Fibroblast of lung (primary cell): Measurements from ENCODE around the gene MIER2.

Source experiments
- EZH2 ChIP-seq: IDR thresholded peaks from 2 replicates; pipeline ENCODE4 v1.5.1; 2012; ENCODE audit warnings: low read length, control low read depth, mild to moderate bottlenecking; ENCODE audit errors: missing control alignments
- TF ChIP-seq, protein P1 (sequence below), 2 donors: IDR thresholded peaks in 1 of 2; conservative IDR thresholded peaks in 1 of 2; 1 replicate in 1 of 2; 2 replicates in 1 of 2; pipeline ENCODE4 v1.5.1; 2011 to 2012; ENCODE audit warnings: low read length in 2 of 2, control low read depth in 1 of 2, inconsistent platforms in 1 of 2, low read depth in 1 of 2, mild to moderate bottlenecking in 1 of 2

DNA sequence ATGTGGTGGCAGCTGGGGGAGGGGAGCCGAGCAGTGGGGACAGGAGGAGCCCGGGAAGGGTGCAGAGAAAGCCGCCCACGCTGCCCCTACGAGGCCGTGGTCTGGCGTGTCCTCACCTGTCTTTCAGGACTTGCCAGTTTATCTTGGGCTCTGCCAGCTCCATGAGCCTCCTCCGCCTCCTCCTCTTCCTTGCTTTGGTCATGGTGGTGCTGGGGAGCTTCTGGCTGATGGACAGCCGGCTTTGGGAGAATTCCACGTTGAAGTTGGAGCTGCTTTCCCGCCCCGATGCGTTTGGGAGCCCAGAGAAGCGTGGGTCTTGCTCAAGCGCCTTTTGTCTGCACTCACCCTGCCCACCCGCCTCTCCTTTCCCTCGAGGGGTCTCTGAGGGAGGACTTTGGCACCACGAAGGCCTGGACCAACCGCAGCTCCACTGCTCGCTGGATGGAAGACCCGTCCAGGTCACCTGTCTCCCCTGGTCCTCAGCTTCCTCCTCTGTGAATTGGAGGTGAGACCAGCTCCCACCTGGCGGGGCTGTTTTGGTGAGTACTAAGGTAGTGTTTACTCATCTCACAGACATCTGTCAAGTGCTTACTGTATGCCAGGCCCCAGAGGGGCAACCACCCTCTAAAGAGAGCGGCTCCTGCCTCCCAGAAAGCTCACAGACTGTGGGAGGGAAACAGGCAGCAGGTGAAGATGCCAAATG, 29.7 kb upstream of the MIER2 start:
- no peak for TF ChIP-seq EZH2
- TF ChIP-seq, protein P1, sequence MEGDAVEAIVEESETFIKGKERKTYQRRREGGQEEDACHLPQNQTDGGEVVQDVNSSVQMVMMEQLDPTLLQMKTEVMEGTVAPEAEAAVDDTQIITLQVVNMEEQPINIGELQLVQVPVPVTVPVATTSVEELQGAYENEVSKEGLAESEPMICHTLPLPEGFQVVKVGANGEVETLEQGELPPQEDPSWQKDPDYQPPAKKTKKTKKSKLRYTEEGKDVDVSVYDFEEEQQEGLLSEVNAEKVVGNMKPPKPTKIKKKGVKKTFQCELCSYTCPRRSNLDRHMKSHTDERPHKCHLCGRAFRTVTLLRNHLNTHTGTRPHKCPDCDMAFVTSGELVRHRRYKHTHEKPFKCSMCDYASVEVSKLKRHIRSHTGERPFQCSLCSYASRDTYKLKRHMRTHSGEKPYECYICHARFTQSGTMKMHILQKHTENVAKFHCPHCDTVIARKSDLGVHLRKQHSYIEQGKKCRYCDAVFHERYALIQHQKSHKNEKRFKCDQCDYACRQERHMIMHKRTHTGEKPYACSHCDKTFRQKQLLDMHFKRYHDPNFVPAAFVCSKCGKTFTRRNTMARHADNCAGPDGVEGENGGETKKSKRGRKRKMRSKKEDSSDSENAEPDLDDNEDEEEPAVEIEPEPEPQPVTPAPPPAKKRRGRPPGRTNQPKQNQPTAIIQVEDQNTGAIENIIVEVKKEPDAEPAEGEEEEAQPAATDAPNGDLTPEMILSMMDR (conservative IDR thresholded peaks at IDR 0.05 in 1 of 2, IDR thresholded peaks at IDR 0.05 in 1 of 2; ENCODE audit: low read depth in 1 of 2, low read length in 2 of 2): no peak
